Lung (tissue), 12 donors: ENCODE measurements around the gene ZBTB42. TPM values are rescaled to one million over a fixed set of nuclear protein-coding genes. Genes with fewer than 3 reads are reported as not detected.

Source experiments
- ATAC-seq: fragments of 200-7000 bp; cut with Tn5 transposase; one replicate; pipeline ENCODE4 v1.9.1; 2020; ENCODE audit warnings: moderate number of reproducible peaks; ENCODE audit not compliant: insufficient read depth, low FRiP score
- DNase-seq, 3 donors: peaks; one replicate each; pipeline ENCODE4 v3.0.0-alpha.2; 2013 to 2017
- H3K27ac ChIP-seq, 2 donors: one replicate each; pipeline ENCODE4 v1.5.1; 2013; ENCODE audit warnings: mild to moderate bottlenecking in 2 of 2, moderate library complexity in 2 of 2, control low read depth in 1 of 2, inconsistent platforms in 1 of 2, low read depth in 1 of 2, low read length in 1 of 2
- H3K27me3 ChIP-seq, 3 donors: one replicate each; pipeline ENCODE4 v1.5.1; 2013; ENCODE audit warnings: low read length in 2 of 3; ENCODE audit not compliant: control insufficient read depth in 3 of 3, insufficient read depth in 3 of 3
- H3K36me3 ChIP-seq, 4 donors: one replicate each; pipeline ENCODE4 v1.5.1; 2013; ENCODE audit warnings: low read length in 4 of 4, mild to moderate bottlenecking in 1 of 4, moderate library complexity in 1 of 4; ENCODE audit not compliant: control insufficient read depth in 4 of 4, insufficient read depth in 4 of 4
- H3K4me1 ChIP-seq, 5 donors: one replicate each; pipeline ENCODE4 v1.5.1; 2013; ENCODE audit warnings: low read length in 5 of 5, mild to moderate bottlenecking in 2 of 5, moderate library complexity in 1 of 5; ENCODE audit not compliant: control insufficient read depth in 5 of 5, insufficient read depth in 5 of 5
- H3K4me3 ChIP-seq: one replicate; pipeline ENCODE4 v1.5.1; 2013; ENCODE audit warnings: mild to moderate bottlenecking, control low read depth, moderate library complexity
- H3K9ac ChIP-seq, 2 donors: one replicate each; pipeline ENCODE4 v1.5.1; 2013; ENCODE audit warnings: low read length in 2 of 2, control low read depth in 1 of 2; ENCODE audit not compliant: insufficient read depth in 1 of 2
- H3K9me3 ChIP-seq, 4 donors: one replicate each; pipeline ENCODE4 v1.5.1; 2013; ENCODE audit warnings: low read length in 3 of 4, mild to moderate bottlenecking in 1 of 4, moderate library complexity in 1 of 4; ENCODE audit not compliant: control insufficient read depth in 4 of 4, insufficient read depth in 3 of 4
- CTCF ChIP-seq: IDR thresholded peaks from 2 replicates; pipeline ENCODE4 v1.5.1; 2012; ENCODE audit warnings: mild to moderate bottlenecking; ENCODE audit errors: control extremely low read depth, extremely low read depth
- WGBS, 2 donors: extraction: QIAGEN DNeasy Blood & Tissue Kit; methylation state at CpG; one replicate each; pipeline ENCODE4 v1.1.7; 2013; 5-methylcytosine and 5-hydroxymethylcytosine counted together
- polyA plus RNA-seq, 2 donors: library from polyadenylated mRNA; stranded (reverse); fragments of 200-250 nt; gene quantifications; one replicate each; pipeline ENCODE4 v1.2.1, GENCODE V29; 2013
- total RNA-seq, 2 donors: library from RNA; depleted of rRNA in 1 of 2; stranded (reverse); fragments of >200 nt in 1 of 2; gene quantifications; one replicate each; pipeline ENCODE4 v1.2.1, GENCODE V29; 2014 to 2021
- donor health status: control.
- donor health status: control.
- donor health status: Bipolar disorder and iron deficiency.
- donor health status: healthy.
- donor health status: DM: yes; HTN: yes; CAD: no.

The ZBTB42 gene
- total and polyA plus RNA-seq, 4 donors = 10.2 to 18.6 (median 11.7) TPM

GRCh38 chr14:104794993-104795780 lies 5.7 kb upstream of the ZBTB42 start, which contains the start of gene AKT1:
TSS of gene AKT1 (minus strand) at chr14:104795748. CDS start at chr14:104792643, 3,105 bp downstream.
- Histone ChIP-seq H3K4me3 (peak within 1 kb of the TSS; percentile 39), H3K27me3 (no peaks in the 10 kb centered on the region), H3K27ac (peak within 1 kb of the TSS; percentile 69 to 73), H3K9me3 (no peaks in the 10 kb centered on the region), H3K4me1 (peaks cover 12 to 44% (median 39%) of the 10 kb centered on the region in 5 donors), H3K36me3 (peaks cover 0 to 16% (median 9%) of the 10 kb centered on the region in 4 donors), H3K9ac (peak within 1 kb of the TSS; percentile 61 to 68)
- ATAC-seq = no peak
- WGBS, 2 donors = 0 to 1% methylated on average over 29 to 123 of the region's 124 CpGs
- no peak for TF ChIP-seq CTCF
- DNase-seq = no peak

- H3K4me3 ChIP-seq = no peak overlapping the region
- no peaks in the 10 kb centered on the region for H3K27me3 ChIP-seq
- DNase-seq = peak; percentile 58 to 72 (median 67)
- H3K36me3 ChIP-seq = peaks cover 0 to 7% (median 6%) of the 10 kb centered on the region in 4 donors
- peak overlapping the region; percentile 69 to 73 for H3K27ac ChIP-seq
- no peak for ATAC-seq
- H3K9me3 ChIP-seq = no peaks in the 10 kb centered on the region
- H3K4me1 ChIP-seq = peaks cover 12 to 44% (median 39%) of the 10 kb centered on the region in 5 donors
- 11% methylated on average over 49 to 55 of the region's 55 CpGs for WGBS, 2 donors
- H3K9ac ChIP-seq = peak overlapping the region in 1 of 2 donors; percentile 61
- no peak for TF ChIP-seq CTCF
These were observed 4.9 kb upstream of the ZBTB42 start for GRCh38 chr14:104795781-104796686.

- no peak for TF ChIP-seq CTCF
- Histone ChIP-seq H3K36me3 (peaks cover 0 to 3% (median under 1%) of the 10 kb centered on the region in 4 donors), H3K4me1 (peaks cover 17 to 50% (median 44%) of the 10 kb centered on the region in 5 donors), H3K9me3 (no peaks in the 10 kb centered on the region), H3K9ac (no peak overlapping the region), H3K27me3 (no peaks in the 10 kb centered on the region), H3K27ac (peak overlapping the region in 1 of 2 donors; percentile 38), H3K4me3 (no peak overlapping the region)
- DNase-seq (no peak), ATAC-seq (no peak)
- WGBS, 2 donors = 77 to 84% methylated on average over 5 to 6 of the region's 6 CpGs
These were observed 4.2 kb upstream of the ZBTB42 start for GRCh38 chr14:104796687-104797081.
